Thyroid gland (tissue), 4 donors: ENCODE data around the gene TFAP2C.

Experiments used
- POLR2A ChIP-seq, 2 donors: fragments of 450-650 bp; IDR thresholded peaks; one replicate each; pipeline ENCODE4 v1.6.1; 2017; ENCODE audit warnings: antibody characterized with exemption in 2 of 2, mild to moderate bottlenecking in 2 of 2, moderate library complexity in 1 of 2
- TF ChIP-seq, protein P1 (sequence below), 6 experiments: fragments of 200-600 bp in 3 of 6; fragments of 450-650 bp in 3 of 6; sonication (generic) in 3 of 6; IDR thresholded peaks; one replicate each; pipeline ENCODE4 v1.5.1; 2016 to 2019; ENCODE audit warnings: antibody characterized with exemption in 6 of 6, mild to moderate bottlenecking in 2 of 6, inconsistent platforms in 1 of 6, moderate library complexity in 1 of 6

DNA sequence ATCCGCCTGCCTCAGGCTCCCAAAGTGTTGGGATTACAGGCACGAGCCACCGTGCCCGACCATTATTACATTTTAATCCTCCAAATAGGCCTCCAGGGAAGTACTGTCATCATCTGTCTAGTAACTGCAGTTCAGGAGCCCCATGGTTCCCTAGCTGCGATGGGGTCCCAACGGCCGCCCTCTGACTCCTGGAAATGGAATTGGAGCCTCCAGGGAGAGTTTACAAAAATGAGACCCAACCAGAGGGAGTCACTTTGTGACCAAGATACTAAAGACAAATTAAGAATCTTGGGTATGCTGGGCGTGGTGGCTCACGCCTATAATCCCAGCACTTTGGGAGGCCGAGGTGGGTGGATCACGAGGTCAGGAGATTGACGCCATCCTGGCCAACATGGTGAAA is 36.7 kb downstream of the TFAP2C start:
- TF ChIP-seq, protein P1, sequence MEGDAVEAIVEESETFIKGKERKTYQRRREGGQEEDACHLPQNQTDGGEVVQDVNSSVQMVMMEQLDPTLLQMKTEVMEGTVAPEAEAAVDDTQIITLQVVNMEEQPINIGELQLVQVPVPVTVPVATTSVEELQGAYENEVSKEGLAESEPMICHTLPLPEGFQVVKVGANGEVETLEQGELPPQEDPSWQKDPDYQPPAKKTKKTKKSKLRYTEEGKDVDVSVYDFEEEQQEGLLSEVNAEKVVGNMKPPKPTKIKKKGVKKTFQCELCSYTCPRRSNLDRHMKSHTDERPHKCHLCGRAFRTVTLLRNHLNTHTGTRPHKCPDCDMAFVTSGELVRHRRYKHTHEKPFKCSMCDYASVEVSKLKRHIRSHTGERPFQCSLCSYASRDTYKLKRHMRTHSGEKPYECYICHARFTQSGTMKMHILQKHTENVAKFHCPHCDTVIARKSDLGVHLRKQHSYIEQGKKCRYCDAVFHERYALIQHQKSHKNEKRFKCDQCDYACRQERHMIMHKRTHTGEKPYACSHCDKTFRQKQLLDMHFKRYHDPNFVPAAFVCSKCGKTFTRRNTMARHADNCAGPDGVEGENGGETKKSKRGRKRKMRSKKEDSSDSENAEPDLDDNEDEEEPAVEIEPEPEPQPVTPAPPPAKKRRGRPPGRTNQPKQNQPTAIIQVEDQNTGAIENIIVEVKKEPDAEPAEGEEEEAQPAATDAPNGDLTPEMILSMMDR (IDR thresholded peaks at IDR 0.05), result no peak
- TF ChIP-seq POLR2A (IDR thresholded peaks at IDR 0.05), result no peak
